HEK293T (cell line): ENCODE measurements around the gene UNCX.

Experiments used
- ARNT ChIP-seq: fragments of 450-650 bp; IDR thresholded peaks from 2 replicates; pipeline ENCODE4 v1.6.1; 2017; ENCODE audit warnings: mild to moderate bottlenecking
- FOXK2 ChIP-seq: fragments of 450-650 bp; IDR thresholded peaks from 2 replicates; pipeline ENCODE4 v1.6.1; 2016; ENCODE audit warnings: mild to moderate bottlenecking
- HDGF ChIP-seq: fragments of 450-650 bp; IDR thresholded peaks from 2 replicates; pipeline ENCODE4 v1.6.1; 2017; ENCODE audit warnings: antibody characterized with exemption, borderline replicate concordance
- PKNOX1 ChIP-seq: fragments of 450-650 bp; IDR thresholded peaks from 2 replicates; pipeline ENCODE4 v1.6.1; 2016
- SP1 ChIP-seq: fragments of 450-650 bp; IDR thresholded peaks from 2 replicates; pipeline ENCODE4 v1.6.1; 2017

GRCh38 chr7:1279041-1279440 is 46.4 kb downstream of the UNCX start:
- TF ChIP-seq SP1 (no peak), FOXK2 (no peak), PKNOX1 (no peak), ARNT (no peak), HDGF (no peak)
